Germinal center (tissue), 1 donor: ENCODE data around the gene YIPF7.

Experiments used
- DNase-seq: peaks from one replicate; pipeline ENCODE4 v3.0.0; 2012; ENCODE audit warnings: mixed read lengths, low spot score

YIPF7 gene

DNA sequence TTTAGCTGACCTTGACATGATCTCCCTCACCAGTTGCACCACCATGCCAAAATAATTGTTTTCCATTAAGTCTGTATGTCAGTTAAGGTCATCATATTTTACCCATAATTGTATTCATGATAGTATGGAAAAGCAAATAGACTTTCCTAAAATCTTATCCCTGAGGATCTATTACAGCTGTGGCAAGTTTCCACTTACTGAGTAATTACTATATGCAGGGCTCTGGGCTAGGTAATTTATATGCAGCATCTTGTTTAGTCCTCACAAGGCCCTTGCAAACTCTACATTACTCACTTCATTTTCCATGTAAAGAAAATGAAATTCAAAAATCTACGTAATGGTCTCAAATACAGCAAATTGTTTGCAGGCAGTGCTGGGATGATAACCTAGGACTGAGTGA, 34.8 kb downstream of the YIPF7 start:
- no peak for DNase-seq

DNA sequence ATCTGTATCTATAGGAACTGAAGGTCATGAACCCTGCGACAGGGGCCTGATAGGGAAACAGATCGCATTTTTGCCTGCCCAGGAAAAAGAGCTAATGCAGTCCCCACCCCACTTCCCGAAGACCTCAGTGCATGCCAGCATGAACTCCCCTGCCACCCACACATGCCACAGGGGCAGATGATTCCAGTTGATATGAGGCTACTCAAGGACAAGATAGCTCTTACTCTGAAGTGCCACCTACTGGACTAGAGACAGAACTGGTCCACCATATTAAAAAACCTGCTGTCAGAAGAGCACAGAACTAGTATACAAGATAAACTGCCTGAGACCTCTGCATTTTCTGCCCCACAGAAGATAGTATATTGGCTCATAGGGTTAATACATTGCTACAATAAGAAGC, 68.0 kb downstream of the YIPF7 start:
- no peak for DNase-seq

DNA sequence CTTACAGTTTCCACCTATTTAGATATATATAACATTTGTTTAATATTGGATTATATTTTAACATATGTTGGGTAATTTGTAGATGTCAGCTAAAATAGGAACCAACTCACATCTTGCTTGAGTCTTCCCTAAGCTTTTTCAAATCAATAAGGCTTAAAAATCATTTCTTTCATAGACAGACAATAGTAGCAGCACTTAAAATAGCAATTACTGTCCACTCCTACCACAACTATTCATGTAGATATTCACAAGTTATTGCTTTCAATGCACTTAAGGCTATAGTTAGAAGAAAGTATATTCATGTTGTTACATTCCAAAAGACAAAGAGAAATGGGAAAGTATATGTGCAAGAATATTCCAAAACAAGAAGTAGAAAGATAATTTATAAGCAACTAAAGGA, 71.2 kb downstream of the YIPF7 start:
- DNase-seq = no peak

DNA sequence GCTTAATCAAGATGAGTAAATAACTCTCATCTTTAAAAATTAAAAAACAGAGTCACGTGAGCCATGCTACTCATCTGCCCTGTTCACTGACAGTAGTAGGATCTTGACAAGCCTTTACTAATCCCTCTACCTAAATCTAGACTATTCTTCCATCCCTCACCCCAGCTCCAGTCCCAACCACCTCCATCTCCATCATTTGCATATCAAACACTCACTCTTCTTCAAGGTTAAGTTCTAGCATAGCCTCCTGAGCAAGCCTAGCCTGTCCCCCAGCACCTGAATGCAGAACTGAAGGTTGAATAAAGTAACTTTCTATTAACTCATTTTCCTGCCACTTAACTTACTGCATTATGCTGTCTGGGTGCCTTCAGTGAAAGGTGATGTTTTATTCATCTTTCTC, 72.5 kb downstream of the YIPF7 start:
- no peak for DNase-seq
